ENCODE results near the gene MMP14. TPM values are rescaled to one million over a fixed set of nuclear protein-coding genes. Genes with fewer than 3 reads are reported as not detected.
"Not testable (repeated sequence)": the region's sequence is repeated elsewhere in the genome, so short reads cannot be mapped to it uniquely, and the experiment has no call there.

MMP14 gene
- 100 to 1,000 TPM; 127 to 186 (median 161) TPM for polyA plus RNA-seq (ENCODE audit: insufficient read length in 4 of 4)

DNA sequence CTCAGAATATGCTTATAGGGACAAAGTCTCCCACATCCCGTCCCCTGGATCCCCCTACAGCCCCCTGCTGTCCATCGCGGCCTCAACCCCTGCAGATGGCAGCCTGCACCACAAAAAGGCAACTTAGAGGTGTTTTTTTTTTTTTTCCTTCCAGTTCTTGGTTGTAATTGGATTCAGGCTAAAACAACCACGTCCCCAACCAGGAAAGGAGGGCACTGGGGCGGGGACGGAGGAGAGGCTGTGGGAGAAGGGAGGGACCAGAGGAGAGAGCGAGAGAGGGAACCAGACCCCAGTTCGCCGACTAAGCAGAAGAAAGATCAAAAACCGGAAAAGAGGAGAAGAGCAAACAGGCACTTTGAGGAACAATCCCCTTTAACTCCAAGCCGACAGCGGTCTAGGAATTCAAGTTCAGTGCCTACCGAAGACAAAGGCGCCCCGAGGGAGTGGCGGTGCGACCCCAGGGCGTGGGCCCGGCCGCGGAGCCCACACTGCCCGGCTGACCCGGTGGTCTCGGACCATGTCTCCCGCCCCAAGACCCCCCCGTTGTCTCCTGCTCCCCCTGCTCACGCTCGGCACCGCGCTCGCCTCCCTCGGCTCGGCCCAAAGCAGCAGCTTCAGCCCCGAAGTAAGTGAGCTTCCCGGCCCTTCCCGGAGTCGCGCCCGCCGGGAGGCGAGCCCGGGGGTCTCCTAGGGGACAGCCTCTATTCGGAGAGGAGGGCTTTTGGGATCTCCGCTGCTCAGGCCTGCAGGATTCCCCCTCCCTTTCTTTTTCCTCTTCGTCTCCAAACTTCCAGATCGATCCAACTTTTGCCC lies at the start of gene MMP14:
Gene MMP14, plus strand, starts transcription at position 285 of the 813 bp plus-strand sequence. Its CDS starts 233 bp downstream, at position 518.
- DNase-seq (ENCODE audit: low read depth in 4 of 4, low spot score in 2 of 4) = peak in 2 of 4 donors; percentile 77 to 88

DNA sequence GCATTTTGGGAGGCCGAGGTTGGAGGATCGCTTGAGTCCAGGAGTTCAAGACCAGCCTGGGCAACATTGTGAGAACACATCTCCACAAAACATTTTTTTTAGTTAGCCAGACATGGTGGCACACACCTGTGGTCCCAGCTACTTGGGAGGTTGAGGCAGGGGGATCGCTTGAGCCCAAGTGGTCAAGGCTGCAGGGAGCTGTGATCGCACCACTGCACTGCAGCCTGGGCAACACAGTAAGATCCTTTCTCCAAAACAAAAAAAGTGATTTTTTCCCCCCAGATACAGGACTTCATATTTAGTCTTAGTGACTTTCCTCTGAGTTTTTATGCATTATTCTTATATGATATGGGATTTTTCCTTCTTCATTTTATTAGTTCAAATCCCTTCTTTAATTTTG lies 49.7 kb upstream of the MMP14 start:
- no peak for DNase-seq (ENCODE audit: low read depth in 4 of 4, low spot score in 2 of 4)

DNA sequence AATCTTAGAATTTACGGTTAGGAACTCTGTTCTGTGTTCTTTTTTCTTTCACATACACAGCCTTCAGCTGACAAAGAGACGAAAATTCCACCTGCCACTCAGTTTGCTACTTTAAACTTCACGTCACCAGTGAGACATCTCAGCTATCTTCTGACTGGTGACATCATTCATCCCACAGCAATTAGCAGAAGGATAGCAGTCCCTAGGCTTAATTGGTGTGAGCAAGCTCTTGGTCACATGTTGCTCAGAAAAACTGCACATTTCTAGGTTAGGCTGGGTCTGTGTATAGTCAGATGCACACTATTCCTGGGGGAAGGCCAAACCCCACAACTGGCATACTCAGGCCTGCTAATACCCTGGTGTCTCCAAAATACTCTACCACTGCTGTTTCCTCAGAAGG lies 45.1 kb upstream of the MMP14 start:
- no peak for DNase-seq (ENCODE audit: low read depth in 4 of 4, low spot score in 2 of 4)

- DNase-seq (ENCODE audit: low read depth in 4 of 4, low spot score in 2 of 4) = no peak
Observed at GRCh38 chr14:22792158-22792557, 44.2 kb upstream of the MMP14 start.

GRCh38 chr14:22793550-22793949 lies 42.8 kb upstream of the MMP14 start:
- not testable (repeated sequence) for DNase-seq (ENCODE audit: low read depth in 4 of 4, low spot score in 2 of 4)

GRCh38 chr14:22793976-22794375 lies 42.4 kb upstream of the MMP14 start:
- DNase-seq (ENCODE audit: low read depth in 4 of 4, low spot score in 2 of 4) = no peak

DNA sequence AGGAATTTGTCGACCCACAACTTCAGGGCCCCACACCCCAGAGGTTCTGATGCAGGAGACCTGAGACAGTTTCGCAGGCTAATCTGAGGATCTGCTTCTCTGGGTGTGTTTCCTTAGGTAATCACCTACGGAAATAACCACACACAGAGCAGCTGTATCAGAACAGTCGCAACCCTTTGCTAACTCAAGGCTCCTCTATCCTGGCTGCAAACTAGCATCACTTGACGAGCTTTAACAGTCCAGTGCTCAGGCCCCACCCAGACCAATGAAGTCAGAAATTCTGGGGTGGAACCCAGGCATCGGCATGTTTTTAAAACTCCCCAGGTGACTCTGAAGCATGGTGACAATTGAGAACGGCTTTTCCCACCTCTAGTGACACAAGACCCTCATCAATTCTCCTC lies 41.8 kb upstream of the MMP14 start:
- DNase-seq (ENCODE audit: low read depth in 4 of 4, low spot score in 2 of 4) = no peak

GRCh38 chr14:22796087-22796707 lies 40.2 kb upstream of the MMP14 start:
- no peak for DNase-seq (ENCODE audit: low read depth in 4 of 4, low spot score in 2 of 4)

- no peak for DNase-seq (ENCODE audit: low read depth in 4 of 4, low spot score in 2 of 4)
Observed at GRCh38 chr14:22797017-22797917, 39.1 kb upstream of the MMP14 start.

DNA sequence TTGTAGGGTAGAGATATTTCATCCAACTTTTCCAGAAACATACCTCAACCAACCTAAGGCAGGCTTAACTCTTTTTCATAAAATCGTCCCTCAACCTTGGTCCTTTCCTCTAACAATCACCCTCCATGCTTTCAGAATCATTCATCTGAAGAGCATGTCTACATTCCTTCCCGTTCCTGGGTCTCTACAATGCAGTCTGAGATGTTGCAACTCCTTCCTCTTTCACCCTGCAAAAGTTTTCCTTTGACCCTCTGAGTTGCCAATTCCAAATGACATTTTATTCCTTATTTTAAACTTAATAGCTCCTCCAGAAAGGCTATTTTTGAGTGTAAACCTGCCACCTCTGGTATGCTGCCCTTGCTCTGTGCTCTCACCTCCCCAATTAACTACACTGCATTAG lies 37.9 kb upstream of the MMP14 start:
- DNase-seq (ENCODE audit: low read depth in 4 of 4, low spot score in 2 of 4) = no peak

DNA sequence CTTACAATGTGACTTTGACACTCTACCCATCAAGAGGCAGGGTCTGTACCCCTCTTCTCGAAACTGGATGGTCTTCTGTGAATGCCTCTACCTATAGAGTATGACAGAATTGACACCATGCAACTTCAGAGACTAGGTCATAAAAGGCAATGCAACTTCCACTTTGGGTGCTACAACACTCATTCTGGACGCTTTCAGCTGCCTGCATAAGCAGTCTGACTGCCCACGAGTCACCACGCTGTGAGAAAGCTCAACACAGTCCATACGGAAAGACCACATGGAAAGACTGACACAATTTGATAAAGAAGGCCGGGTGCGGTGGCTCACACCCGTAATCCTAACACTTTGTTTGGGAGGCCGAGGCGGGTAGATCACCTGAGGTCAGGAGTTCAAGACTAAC lies 36.0 kb upstream of the MMP14 start:
- no peak for DNase-seq (ENCODE audit: low read depth in 4 of 4, low spot score in 2 of 4)

- DNase-seq (ENCODE audit: low read depth in 4 of 4, low spot score in 2 of 4) = no peak
Observed at GRCh38 chr14:22801716-22802115, 34.7 kb upstream of the MMP14 start.

GRCh38 chr14:22802860-22803686 lies 33.3 kb upstream of the MMP14 start:
- no peak for DNase-seq (ENCODE audit: low read depth in 4 of 4, low spot score in 2 of 4)

DNA sequence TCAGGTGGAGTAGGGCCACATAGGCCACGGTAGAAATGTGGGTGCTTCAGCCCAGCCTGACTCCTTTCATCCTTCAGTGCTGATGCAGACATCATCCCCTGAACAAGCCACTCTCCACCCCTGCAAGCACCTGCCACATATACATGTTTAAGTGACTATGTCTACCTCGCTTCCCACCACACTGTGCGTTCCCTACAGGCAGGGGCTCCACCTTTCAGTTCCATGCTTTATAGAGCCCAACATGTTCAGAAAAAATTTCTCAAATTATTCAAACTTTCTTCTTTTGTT lies 32.8 kb upstream of the MMP14 start:
- DNase-seq (ENCODE audit: low read depth in 4 of 4, low spot score in 2 of 4) = no peak

DNA sequence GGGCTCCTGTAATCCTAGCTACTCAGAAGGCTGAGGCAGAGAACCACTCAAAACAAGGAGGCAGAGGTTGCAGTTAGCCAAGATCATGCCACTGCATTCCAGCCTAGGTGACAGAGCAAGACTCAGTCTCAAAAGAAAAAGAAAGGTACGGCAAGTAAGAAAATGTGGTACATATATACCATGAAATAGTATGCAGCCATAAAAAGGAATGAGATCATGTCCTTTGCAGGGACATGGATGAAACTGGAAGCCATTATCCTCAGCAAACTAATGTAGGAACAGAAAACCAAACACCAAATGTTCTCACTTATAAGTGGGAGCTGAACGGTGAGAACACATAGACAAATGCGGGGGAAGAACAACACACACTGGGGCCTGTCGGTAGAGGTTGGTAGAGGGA lies 31.1 kb upstream of the MMP14 start:
- not testable (repeated sequence) for DNase-seq (ENCODE audit: low read depth in 4 of 4, low spot score in 2 of 4)

- DNase-seq (ENCODE audit: low read depth in 4 of 4, low spot score in 2 of 4) = no peak
Observed at GRCh38 chr14:22807432-22808087, 28.8 kb upstream of the MMP14 start.

DNA sequence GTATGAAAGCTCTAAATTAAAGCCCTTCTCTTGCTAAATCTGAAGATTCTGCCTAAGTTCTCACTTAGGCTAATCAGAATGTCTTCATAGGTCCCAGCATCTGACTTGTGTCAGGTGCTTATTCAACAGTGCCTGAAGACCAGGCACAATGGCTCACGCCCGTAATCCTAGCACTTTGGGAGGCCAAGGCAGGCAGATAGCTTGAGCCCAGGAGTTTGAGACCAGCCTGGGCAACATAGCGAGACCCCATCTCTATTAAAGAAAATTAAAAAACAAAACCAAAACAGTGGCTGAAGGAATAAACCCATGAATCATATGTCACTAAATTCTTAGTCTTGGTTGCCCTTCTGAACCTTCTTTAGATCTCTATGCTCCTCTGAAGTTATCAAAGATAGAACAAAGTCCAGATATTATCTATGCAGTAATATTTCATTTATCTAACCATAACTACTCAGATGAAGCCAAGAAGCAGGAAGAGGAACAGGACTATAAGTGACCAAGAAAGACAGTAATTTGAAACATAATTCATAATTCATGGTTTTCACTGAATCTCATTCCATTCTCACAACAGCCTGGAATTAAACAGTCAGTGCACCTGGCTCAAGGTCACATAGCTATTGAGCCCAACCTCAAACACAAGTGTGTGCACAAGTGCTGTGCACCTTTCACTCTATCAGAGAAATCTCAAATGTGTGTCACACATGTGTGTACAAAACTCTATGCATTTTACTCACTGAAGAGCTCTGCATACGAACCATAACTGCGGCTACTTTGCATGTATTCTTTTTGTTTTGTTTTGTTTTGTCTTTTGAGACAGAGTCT lies 27.8 kb upstream of the MMP14 start:
- DNase-seq (ENCODE audit: low read depth in 4 of 4, low spot score in 2 of 4) = no peak

DNA sequence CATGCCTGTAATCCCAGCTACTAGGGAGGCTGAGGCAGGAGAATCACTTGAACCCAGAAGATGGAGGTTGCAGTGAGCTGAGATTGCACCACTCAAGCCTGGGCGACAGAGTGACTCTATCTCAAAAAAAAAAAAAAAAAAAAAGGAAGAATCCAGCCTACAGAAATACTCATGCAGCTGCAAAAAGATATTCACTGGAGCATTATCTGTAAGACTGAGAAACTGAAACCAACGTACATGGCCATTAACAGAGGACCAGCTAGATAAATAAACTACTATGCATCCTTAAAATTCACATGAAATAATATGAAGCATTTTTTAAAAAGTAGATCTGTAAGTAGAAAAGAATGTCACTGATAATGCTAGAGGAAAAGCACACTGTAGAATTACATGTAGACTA lies 24.7 kb upstream of the MMP14 start:
- DNase-seq (ENCODE audit: low read depth in 4 of 4, low spot score in 2 of 4) = no peak

- no peak for DNase-seq (ENCODE audit: low read depth in 4 of 4, low spot score in 2 of 4)
Observed at GRCh38 chr14:22812744-22813143, 23.6 kb upstream of the MMP14 start.

Measured in left renal cortex interstitium (tissue), 4 donors.